HG02623 (cell line): Measurements from ENCODE around the gene SGMS1.
"Not testable (repeated sequence)": the region's sequence is repeated elsewhere in the genome, so short reads cannot be mapped to it uniquely, and the experiment has no call there.

Source experiments
- ATAC-seq: cut with Tn5 transposase; IDR thresholded peaks from one replicate; pipeline ENCODE4 v1.9.1; 2021; ENCODE audit warnings: moderate library complexity; ENCODE audit not compliant: unreplicated experiment

Gene SGMS1

DNA sequence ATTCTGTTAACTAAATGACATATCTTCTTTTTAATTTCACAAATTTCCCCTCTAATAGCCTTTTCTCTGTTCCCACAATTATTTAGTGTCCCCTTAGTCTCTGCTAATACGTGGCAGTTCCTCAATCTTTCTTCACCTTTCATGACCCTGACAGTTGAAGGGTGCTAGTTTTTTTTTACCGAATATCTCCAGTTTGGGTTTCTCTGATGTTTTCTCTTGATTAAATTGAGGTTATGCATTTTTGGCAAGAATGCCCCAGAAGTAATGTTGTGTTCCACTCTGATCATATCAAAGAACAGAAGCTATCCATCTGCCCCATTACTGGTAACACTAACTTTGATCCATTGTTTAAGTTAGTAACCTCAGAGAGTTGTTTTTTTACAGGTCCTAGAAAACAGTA is 238.9 kb downstream of the SGMS1 start:
- ATAC-seq = no peak

DNA sequence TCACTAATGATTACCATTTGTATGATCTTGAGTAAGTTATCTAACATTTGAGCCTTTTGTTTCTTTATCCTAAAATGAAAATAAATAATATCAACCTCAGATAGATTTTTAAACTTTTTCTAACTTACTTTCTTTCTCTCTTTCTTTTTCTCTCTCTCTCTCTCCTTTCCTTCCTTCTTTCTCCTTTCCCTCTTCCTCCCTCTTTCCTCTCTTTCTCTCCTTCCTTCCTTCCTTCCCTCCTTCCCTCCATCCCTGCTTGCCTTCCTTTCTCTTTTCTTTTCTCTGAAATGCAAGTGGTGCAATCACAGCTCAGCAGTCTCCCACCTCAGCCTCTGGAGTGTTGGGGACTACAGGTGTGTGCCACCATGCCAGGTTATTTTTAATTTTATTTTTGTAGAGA is 239.5 kb downstream of the SGMS1 start:
- no peak for ATAC-seq

DNA sequence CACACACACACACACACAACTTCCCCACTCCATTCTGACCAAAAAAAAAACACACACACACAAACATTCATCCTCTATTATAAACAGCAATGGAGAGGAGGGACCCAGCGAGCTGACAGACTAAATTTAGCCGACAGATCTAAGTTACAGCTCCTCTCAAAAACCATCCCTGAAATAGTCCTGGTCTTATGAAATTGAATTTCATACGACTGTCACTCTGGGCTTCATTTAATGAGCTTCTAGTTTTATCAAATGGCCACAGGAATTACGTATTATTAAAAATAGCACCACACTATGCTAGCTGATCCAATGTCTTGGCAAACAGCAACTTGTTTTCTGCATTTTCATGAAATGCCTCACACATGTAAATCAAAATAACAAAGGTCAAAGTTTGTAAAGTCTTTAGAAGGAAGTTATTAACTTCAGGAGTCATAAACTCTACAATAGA is 241.2 kb downstream of the SGMS1 start:
- no peak for ATAC-seq

DNA sequence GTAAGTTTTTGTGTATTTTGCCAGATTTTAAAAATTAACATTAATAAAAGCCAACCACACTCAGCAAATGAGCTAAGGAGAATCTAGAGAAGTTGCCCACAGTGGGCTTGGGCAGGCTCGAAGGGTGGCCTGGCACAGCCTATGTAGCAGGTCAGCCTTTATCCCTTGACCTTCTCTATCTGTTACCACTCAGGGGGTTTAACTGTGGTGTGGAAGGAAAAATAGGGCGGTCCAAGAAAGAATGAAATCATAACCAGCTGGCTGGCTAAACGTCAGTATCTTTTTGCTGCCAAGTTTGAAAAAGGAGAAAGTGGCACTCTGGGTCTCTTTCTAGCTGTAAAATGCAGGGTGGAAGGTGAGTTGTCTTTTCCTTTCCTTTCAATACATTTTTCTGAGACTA is 242.1 kb downstream of the SGMS1 start:
- no peak for ATAC-seq

DNA sequence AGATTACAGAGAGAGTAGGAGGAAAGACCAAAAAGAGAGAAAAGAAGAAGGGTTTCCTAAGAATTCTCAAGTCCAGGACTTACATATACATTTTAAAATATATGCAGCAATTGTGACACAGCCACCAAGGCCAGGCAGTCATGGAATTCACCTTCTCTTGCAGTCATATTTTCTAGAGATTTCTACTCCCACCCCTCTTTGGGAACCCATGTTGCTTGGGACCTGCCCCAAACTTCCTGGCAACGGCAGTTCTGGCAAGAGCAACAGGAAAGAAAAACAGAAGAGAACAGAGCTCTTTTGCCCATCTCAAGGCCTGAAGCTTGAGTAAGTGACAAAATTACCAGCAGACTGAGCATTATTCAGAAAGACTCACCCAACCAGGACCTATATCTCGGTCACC is 244.1 kb downstream of the SGMS1 start:
- ATAC-seq = no peak

DNA sequence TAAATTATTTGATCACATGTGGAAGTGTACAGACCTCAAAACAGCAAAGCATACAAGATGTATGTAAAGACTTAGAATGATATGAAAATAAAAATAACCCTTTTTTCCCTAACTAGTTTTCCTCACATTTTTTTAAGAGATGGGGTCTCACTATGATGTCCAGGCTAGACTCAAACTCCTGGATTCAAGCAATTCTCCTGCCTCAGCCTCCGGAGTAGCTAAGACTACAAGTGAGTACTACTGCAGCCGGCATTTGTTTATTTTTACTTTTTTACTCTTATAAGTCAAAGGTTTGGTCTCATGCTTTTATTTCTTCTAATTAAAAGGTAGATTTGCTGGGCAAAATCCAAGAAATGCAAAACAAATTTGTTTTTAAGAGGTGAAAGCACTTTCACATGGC is 248.0 kb downstream of the SGMS1 start:
- no peak for ATAC-seq

DNA sequence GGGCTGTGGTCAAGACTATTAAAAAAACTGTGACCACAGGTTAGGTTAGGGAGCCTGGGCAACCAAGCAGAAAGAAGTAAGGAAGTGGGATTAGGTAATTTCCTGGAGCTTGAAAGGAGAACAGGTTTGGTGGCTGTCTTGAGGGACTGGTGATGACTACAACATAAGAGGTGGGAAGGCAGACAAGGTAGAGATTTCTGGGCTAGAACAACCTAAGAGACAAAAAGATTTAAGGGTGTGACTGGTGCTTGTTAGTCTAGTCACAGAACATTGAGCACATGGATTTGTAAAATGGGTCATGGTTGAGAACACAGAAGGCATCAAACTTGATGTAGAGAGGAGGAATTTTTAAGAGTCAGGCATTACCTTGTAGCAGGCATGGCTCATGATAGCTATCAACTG is 248.7 kb downstream of the SGMS1 start:
- no peak for ATAC-seq

DNA sequence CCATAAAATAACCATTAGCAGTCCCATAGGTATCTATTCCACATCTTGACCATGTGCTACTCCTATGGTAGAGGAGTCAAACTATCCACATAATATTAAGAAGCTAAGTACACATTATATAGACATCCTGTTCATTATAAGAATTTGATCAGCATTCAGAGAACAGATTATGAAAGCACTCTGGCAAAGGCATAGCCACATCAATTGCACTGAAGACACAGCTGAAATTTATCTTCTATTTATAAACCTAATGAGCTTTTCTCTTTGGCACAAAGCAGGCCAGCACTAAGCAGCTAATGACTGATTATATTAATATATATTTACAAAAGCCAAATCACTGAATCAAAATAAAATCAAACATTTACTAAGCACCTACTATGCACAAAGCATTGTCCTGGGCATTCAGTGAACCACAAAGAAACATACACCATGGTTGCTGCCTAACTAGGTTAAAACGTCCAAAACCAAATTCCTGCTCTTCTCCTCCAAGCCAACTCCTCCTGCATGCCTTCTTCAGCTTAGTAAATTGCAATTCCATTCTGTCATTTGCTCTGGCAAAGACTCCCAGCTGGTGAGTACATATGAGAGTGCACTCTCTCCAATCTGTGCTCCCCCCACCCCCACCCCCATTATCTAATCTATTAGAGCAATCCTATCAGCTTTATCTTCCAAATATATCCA is 249.8 kb downstream of the SGMS1 start:
- no peak for ATAC-seq

DNA sequence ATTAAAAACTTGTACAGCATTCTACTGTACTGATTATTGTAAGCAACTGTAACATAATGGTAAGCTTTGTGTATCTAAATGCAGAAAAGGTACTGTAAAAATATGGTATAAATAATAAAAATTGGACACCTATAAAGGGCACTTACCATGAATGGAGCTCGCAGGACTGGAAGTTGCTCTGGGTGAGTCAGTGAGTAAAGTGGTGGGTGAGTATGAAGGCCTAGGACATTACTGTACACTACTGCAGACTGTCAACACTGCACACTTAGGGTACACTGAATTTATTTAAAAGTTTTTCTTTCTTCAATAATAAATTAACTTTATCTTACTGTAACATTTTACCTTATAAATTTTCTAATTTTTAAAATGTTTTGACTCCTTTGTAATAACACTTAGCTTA is 253.8 kb downstream of the SGMS1 start:
- ATAC-seq = no peak

DNA sequence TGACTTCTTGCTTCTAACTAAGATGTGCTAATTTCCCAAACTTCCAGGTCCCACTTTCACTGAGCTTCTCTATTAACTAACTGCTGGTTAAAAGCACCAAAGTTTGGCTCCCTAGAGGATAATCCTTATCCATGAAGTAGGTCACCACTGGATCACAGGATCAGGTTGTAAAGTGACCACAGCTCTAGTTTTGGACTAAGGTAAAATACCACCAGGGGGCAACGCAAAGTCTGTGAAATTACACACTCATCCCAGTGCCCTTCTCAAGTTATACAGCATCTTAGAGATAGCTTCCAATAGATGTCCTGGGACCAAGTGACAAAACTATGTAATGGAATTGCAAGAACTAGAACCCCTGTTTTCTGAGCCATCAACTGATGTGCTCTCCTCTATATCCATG is 256.0 kb downstream of the SGMS1 start:
- no peak for ATAC-seq

DNA sequence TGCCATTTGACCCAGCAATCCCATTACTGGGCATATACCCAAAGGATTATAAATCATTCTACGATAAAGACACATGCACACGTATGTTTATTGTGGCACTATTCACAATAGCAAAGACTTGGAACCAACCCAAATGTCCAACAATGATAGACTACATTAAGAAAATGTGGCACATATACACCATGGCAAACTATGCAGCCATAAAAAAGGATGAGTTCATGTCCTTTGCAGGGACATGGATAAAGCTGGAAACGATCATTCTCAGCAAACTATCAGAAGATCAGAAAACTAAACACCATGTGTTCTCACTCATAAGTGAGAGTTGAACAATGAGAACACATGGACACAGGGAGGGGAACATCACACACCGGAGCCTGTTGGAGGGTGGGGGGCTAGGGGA is 257.3 kb downstream of the SGMS1 start:
- ATAC-seq = not testable (repeated sequence)

DNA sequence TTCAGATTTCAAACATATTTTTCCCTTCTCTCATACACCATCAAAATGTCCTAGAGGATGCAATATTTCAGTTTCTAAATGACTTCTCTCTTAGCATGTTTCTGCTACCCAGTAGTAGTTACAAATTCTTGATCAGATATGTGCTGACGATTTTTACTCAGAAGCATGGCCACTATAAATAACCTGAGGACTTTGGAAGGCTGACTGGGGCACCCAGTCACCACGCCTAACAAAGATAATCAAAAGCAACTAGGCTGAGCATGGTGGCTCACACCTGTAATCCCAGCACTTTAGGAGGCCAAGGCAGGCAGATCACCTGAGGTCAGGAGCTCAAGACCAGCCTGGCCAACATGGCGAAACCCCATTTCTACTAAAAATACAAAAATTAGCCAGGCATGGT is 259.0 kb downstream of the SGMS1 start:
- ATAC-seq = not testable (repeated sequence)

DNA sequence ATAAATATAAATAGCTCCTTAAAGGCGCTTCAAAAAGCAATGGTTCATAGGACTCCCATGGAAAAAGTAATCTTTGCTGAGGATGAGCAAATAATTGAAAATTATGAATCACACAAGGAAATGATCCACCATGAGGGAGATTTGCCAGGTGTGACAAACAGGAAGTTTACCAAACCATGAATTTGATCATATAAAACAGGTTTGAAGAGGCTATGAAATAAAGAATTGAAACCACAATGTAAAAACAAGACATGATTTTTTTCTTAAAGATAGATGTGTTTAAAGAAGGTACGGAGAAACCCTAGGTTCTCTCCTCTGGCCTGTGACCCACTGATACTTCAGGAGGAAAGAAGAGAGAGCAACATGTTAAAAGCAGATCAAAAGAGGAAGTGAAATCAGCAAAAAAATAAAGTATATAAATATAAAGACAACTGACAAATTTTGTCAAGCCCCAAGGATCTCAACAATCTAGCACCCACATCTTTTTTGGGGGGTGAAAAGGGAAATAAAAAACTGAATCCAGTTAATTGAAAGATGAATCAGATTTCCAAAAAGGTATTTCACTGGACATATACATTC is 261.1 kb downstream of the SGMS1 start:
- peak; percentile 79 for ATAC-seq

DNA sequence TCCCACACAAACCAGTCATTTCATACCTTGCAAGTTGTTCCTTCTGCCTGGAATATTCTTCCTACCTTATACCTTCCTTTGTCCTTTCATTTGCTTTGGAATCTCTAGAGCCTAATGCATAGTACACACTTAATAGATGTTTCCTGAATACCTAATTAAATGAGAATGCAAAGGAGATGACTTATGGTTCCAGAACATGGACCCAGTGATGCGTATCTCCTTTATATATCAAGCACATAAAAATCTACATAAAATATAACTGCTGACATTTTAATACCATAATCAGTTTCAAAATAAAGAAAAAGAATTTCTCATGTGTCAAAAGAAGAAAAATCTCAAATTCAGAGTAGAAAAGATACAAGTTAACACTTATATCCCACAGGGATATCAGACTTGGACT is 261.8 kb downstream of the SGMS1 start:
- ATAC-seq = no peak

DNA sequence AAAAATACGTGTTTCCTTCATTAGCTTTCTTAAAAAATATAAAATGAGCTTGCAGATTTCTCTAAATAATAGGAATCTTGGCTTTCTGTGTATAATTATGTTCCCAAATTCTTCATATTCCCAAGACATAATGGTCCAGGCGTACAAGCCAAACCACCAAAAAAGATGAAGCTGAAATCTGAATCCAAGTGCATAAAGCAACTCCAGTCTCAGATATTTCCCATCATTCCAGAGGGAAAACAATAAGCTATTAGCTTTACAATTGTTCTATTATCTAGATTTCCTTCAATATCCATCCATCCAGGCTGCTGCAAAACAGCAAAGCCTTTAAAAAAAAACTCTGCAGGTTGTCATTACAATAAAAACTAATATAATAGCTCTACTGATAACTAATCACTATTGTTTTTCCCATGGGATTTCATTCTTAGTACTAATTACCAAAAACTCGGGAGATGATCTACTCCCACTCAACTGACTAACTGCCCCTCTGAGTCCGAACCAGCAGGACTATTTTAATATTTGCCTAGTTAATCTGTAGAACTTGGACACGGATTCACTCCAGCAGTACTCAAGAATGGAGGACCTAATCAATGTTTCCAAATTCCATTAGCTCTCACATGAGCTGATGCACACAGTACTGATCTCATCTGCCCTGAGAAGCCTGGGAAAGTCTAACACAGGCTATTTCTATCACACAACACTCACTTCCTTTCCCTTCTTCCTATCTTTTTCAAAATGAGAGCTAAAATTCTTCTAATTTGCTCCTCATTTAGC is 263.5 kb downstream of the SGMS1 start:
- no peak for ATAC-seq

DNA sequence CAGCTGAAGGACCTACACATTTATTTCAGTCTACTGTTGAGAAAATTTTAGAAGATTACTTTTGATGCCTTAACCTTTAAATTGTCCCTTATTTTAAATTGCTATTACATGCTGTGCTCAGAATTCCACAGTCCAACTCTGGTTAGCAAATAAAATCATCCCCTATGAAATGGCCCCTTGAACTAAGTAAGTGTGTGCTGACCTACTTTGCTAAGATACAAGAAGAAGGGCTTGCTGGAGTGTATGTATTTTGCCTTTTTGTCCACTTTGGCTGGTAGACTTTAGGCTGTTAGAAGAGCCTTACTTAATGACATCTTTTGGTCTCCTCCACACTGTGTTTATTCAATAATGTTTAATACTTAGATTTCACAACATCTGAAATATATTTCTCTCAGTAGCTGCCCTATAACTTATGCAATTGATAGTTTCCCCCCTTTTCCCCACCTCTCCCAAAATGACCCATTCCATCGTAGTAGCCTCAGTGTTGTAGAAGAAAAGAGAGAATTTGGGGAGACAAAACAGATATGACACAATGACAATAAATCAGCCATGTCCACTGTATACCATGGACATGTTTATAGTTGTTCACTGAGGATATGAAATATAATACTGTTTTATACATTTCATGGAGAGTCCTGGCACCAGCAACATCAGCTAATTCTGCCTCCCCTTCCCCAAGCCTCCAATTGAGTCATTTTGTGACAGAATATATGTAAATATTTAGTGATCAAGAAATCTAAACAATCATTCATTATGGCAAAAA is 264.6 kb downstream of the SGMS1 start:
- ATAC-seq = no peak

DNA sequence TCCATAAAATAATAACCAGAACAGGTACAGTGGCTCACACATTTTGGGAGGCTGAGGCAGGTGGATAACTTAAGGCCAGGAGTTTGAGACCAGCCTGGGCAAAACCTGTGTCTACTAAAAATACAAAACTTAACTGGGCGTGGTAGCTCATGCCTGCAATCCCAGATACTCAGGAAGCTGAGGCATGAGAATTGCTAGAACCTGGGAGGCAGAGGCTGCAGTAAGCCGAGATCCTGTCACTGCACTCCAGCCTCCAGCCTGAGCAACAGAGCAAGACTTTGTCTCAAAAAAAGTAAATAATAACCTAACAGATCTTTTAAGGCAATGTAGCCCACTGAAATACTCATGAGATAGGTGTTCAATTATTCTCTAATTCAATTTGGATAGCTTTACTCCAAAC is 265.3 kb downstream of the SGMS1 start:
- ATAC-seq = no peak

DNA sequence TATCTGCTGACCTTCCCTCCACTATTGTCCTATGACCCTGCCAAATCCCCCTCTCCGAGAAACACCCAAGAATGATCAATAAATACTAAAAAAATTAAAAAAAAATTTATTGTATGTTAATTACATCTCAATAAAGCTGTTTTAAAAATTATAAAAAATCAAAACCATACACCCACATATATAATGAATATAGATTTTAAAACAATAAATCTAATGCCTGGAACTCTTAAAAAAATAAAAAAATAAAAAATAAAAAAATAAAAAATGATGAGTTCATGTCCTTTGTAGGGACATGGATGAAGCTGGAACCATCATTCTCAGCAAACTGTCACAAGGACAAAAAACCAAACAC is 267.3 kb downstream of the SGMS1 start:
- ATAC-seq = not testable (repeated sequence)

DNA sequence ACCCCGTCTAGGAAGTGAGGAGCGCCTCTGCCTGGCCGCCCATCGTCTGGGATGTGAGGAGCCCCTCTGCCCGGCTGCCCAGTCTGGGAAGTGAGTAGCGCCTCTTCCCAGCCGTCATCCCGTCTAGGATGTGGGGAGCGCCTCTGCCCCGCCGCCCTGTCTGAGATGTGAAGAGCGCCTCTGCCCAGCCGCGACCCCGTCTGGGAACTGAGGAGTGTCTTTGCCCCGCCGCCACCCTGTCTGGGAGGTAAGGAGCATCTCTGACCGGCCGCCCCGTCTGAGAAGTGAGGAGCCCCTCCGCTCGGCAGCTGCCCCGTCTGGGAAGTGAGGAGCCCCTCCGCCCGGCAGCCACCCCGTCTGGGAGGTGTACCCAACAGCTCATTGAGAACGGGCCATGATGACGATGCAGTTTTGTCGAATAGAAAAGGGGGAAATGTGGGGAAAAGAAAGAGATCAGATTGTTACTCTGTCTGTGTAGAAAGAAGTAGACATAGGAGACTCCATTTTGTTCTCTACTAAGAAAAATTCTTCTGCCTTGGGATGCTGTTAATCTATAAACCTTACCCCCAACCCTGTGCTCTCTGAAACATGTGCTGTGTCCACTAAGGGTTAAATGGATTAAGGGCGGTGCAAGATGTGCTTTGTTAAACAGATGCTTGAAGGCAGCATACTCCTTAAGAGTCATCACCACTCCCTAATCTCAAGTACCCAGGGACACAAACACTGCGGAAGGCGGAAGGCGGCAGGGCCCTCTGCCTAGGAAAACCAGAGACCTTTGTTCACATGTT is 267.9 kb downstream of the SGMS1 start:
- not testable (repeated sequence) for ATAC-seq

DNA sequence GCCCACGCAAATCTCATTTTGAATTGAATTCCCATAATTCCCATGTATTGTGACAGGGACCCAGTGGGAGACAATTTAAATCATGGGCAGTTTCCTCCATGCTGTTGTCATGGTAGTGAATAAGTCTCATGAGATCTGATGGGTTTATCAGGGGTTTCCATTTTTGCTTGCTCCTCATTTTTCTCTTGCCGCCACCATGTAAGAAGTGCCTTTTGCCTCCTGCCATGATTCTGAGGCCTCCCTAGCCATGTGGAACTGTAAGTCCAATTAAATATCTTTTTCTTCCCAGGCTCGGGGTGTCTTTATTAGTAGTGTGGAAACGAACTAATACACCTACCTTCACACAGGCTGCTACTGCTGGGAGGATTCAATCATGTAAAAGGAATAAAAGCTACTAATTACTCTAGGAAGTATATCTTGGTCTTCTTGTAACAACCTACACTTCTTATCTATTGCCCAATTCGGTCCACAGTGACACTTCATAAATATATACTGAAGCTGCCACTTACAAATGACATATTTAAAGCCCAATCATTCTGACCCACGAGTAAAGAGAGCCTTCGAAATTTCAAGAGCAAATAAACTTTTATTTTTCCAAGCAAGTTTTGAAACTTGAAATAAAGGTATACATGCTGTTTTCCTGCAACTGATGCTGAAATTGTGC is 272.1 kb downstream of the SGMS1 start:
- ATAC-seq = no peak
